ENCODE results near the gene DLGAP4.

DNA sequence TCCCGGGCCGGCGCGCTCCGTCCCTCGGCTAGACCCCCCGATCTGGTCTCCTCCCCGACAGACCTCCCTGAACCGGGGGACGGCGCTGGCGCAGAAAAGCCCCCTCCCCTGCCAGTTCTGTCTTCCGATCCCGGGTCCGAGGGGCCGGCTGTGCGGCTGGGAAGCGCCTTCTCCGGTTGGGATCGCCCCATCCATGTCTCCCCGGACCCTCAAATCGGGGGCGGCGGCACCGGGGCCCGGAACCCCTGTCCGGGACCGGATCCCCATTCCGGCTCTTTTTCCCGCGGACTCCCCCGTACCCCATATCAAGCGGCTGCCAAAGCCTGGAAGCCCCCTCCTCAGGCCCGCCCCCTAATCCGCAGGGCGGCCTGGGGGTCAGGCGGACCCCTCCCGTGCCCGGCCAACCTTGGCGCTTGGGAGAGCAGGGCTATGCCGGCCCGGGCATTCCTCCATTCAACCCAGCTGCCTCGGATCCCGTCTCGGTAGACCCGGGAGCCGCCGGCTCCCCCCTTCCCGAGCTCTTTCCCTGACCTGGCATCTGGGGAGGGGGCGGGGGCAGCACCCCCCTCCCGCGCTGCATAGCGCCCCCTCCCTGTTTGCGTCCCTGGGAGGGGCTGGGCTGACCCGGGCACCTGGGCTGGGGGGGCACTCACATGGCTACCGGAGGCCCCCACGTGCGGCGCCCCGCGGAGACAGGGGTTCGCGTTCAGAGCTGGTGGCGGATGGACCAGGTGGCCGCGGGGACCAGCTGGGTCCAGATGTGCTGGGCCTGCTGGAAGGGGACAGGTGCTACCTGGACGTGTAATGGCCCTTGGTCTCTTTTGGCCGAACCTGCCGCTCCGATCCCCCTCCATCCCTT is 643 bp downstream of the DLGAP4 start:
- TF ChIP-seq POLR2A (IDR thresholded peaks at IDR 0.05) (no peak), POLR2AphosphoS5 (IDR thresholded peaks at IDR 0.05; ENCODE audit: insufficient read depth in 1 of 2, low read depth in 1 of 2) (no peak)
- TF ChIP-seq, protein P1, sequence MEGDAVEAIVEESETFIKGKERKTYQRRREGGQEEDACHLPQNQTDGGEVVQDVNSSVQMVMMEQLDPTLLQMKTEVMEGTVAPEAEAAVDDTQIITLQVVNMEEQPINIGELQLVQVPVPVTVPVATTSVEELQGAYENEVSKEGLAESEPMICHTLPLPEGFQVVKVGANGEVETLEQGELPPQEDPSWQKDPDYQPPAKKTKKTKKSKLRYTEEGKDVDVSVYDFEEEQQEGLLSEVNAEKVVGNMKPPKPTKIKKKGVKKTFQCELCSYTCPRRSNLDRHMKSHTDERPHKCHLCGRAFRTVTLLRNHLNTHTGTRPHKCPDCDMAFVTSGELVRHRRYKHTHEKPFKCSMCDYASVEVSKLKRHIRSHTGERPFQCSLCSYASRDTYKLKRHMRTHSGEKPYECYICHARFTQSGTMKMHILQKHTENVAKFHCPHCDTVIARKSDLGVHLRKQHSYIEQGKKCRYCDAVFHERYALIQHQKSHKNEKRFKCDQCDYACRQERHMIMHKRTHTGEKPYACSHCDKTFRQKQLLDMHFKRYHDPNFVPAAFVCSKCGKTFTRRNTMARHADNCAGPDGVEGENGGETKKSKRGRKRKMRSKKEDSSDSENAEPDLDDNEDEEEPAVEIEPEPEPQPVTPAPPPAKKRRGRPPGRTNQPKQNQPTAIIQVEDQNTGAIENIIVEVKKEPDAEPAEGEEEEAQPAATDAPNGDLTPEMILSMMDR (IDR thresholded peaks at IDR 0.05), result no peak
